ENCODE data around the gene FCRLB. TPM values are rescaled to one million over a fixed set of nuclear protein-coding genes. Genes with fewer than 3 reads are reported as not detected.

FCRLB gene
- total and polyA plus RNA-seq, 9 of the 15 experiments (the other 6 are each of a cell fraction or from before 2014, with no cell fraction given) = 0.20 to 4.6 (median 1.3) TPM

DNA sequence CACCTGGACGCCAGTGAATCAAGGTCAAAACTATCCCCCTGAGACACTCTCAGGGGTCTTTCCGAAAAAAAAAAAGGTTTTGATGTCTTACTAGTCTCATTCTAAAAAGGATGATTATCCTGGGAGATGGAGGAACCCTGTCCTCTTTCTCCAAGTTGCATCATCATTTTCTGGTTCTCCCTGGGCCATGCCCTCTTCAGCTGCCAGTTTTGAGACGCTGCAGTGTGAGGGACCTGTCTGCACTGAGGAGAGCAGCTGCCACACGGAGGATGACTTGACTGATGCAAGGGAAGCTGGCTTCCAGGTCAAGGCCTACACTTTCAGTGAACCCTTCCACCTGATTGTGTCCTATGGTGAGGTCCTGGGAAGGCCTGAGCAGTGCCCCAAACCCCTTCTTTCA is 10.8 kb upstream of the FCRLB start (continued):
- TF ChIP-seq, protein P1, sequence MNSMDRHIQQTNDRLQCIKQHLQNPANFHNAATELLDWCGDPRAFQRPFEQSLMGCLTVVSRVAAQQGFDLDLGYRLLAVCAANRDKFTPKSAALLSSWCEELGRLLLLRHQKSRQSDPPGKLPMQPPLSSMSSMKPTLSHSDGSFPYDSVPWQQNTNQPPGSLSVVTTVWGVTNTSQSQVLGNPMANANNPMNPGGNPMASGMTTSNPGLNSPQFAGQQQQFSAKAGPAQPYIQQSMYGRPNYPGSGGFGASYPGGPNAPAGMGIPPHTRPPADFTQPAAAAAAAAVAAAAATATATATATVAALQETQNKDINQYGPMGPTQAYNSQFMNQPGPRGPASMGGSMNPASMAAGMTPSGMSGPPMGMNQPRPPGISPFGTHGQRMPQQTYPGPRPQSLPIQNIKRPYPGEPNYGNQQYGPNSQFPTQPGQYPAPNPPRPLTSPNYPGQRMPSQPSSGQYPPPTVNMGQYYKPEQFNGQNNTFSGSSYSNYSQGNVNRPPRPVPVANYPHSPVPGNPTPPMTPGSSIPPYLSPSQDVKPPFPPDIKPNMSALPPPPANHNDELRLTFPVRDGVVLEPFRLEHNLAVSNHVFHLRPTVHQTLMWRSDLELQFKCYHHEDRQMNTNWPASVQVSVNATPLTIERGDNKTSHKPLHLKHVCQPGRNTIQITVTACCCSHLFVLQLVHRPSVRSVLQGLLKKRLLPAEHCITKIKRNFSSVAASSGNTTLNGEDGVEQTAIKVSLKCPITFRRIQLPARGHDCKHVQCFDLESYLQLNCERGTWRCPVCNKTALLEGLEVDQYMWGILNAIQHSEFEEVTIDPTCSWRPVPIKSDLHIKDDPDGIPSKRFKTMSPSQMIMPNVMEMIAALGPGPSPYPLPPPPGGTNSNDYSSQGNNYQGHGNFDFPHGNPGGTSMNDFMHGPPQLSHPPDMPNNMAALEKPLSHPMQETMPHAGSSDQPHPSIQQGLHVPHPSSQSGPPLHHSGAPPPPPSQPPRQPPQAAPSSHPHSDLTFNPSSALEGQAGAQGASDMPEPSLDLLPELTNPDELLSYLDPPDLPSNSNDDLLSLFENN (IDR thresholded peaks at IDR 0.05; ENCODE audit: low read depth in 2 of 2, low read length in 2 of 2) = no peak
- TF ChIP-seq LEF1 (IDR thresholded peaks at IDR 0.05) (no peak), GTF2A2 (tag; IDR thresholded peaks at IDR 0.05) (no peak), CEBPG (CRISPR knock-in tag; IDR thresholded peaks at IDR 0.05) (peak; percentile 78), CEBPG (tag; conservative IDR thresholded peaks at IDR 0.05 in 1 of 2, IDR thresholded peaks at IDR 0.05 in 1 of 2) (peak; percentile 68 to 91), NCOA1 (IDR thresholded peaks at IDR 0.05; ENCODE audit: low read depth) (no peak), ZKSCAN3 (CRISPR knock-in tag; IDR thresholded peaks at IDR 0.05) (no peak), MAX (CRISPR knock-in tag; IDR thresholded peaks at IDR 0.05) (no peak), JUND (IDR thresholded peaks at IDR 0.05; ENCODE audit: borderline replicate concordance, low read depth, low read length) (peak; percentile 25; the same call in 1 of the 2 replicates), JUND (tag; IDR thresholded peaks at IDR 0.05; ENCODE audit: borderline replicate concordance, low read depth, low read length) (no peak), KLF16 (IDR thresholded peaks at IDR 0.05) (no peak), RFX7 (CRISPR knock-in tag; IDR thresholded peaks at IDR 0.05) (no peak), DPF2 (IDR thresholded peaks at IDR 0.05) (no peak), NKRF (IDR thresholded peaks at IDR 0.05; ENCODE audit: borderline replicate concordance) (no peak), MAFF (IDR thresholded peaks at IDR 0.05; ENCODE audit: low read length) (no peak), E2F3 (CRISPR knock-in tag; IDR thresholded peaks at IDR 0.05) (no peak), ZNF644 (tag; IDR thresholded peaks at IDR 0.05; ENCODE audit: low read depth) (no peak), PRPF4 (IDR thresholded peaks at IDR 0.05; ENCODE audit: insufficient read depth, low read depth, low read length, poor library complexity, severe bottlenecking) (no peak), NR2C2 (CRISPR knock-in tag; IDR thresholded peaks at IDR 0.05) (no peak), NR2C2 (tag; IDR thresholded peaks at IDR 0.05) (peak; percentile 58; the same call in 1 of the 2 replicates), SLC30A9 (CRISPR knock-in tag; IDR thresholded peaks at IDR 0.05) (no peak), GABPB2 (CRISPR knock-in tag; conservative IDR thresholded peaks at IDR 0.05) (no peak), TBL1XR1 (IDR thresholded peaks at IDR 0.05; ENCODE audit: low read length in 2 of 2) (no peak), BMI1 (IDR thresholded peaks at IDR 0.05; ENCODE audit: low read length) (no peak), CREM (IDR thresholded peaks at IDR 0.05; ENCODE audit: low read depth) (no peak)
- TF ChIP-seq, protein P2, sequence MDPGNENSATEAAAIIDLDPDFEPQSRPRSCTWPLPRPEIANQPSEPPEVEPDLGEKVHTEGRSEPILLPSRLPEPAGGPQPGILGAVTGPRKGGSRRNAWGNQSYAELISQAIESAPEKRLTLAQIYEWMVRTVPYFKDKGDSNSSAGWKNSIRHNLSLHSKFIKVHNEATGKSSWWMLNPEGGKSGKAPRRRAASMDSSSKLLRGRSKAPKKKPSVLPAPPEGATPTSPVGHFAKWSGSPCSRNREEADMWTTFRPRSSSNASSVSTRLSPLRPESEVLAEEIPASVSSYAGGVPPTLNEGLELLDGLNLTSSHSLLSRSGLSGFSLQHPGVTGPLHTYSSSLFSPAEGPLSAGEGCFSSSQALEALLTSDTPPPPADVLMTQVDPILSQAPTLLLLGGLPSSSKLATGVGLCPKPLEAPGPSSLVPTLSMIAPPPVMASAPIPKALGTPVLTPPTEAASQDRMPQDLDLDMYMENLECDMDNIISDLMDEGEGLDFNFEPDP (CRISPR knock-in tag; IDR thresholded peaks at IDR 0.05) = no peak

Measured in K562 (cell line).